Measurements from ENCODE around the gene STAT3. TPM values are rescaled to one million over a fixed set of nuclear protein-coding genes. Genes with fewer than 3 reads are reported as not detected.

The STAT3 gene
- total and polyA plus RNA-seq, 2 of the 13 experiments (the other 11 are each of a cell fraction or from before 2014, with no cell fraction given), result 61.8 to 62.4 TPM

GRCh38 chr17:42271006-42271778 lies 117.0 kb downstream of the STAT3 start:
- ATAC-seq (no peak), DNase-seq (ENCODE audit: low spot score) (no peak), FAIRE-seq (no peak)
- peaks cover 88% of the 10 kb centered on the region for H3K4me1 ChIP-seq (ENCODE audit: insufficient read depth, low read length)
- CTCF ChIA-PET (ENCODE audit: low intra/inter-chr PET ratio, low total read pairs), result no interaction called here
- no peaks in the 10 kb centered on the region; a peak in 1 of 5 replicates for H3K27me3 ChIP-seq (ENCODE audit: control insufficient read depth in 1 of 2, insufficient read depth in 2 of 2, low read length in 2 of 2)
- no TSS peak for BruUV-seq (replicated peaks)
- H3K36me3 ChIP-seq (replicated peaks in 1 of 2; ENCODE audit: control insufficient read depth in 1 of 2, insufficient read depth in 2 of 2, low read length in 2 of 2), result no peaks in the 10 kb centered on the region
- WGBS (ENCODE audit: low lambda C conversion rate), result 97% methylated on average over 3 of the region's 3 CpGs
- in situ Hi-C loops (cut with HindIII; ENCODE audit: extremely low pct_ligation_motif_present, low pct_unique_long_range_greater_than_20kb) (no loop called here), intact Hi-C loops (cut with micrococcal nuclease; ENCODE audit: unreplicated experiment) (no loop called here)
- no peak overlapping the region for H3K9ac ChIP-seq (ENCODE audit: insufficient read depth, low read depth, low read length)
- no peak overlapping the region for H3K27ac ChIP-seq (ENCODE audit: extremely low read length, insufficient read depth, low read length)
- no peak overlapping the region for H3K4me3 ChIP-seq (replicated peaks in 1 of 3; ENCODE audit: insufficient read depth in 1 of 3, low read depth in 2 of 3, low read length in 3 of 3)
- H3K9me3 ChIP-seq (ENCODE audit: low read length), result no peaks in the 10 kb centered on the region
- peaks cover 82% of the 10 kb centered on the region for H3K79me2 ChIP-seq (ENCODE audit: insufficient read depth, low read length)
- no peak overlapping the region for H3K4me2 ChIP-seq (ENCODE audit: low read depth, low read length)
- H2AFZ ChIP-seq (ENCODE audit: low read length), result no peak overlapping the region
- POLR2A ChIA-PET, result no interaction called here
- H4K20me1 ChIP-seq (ENCODE audit: insufficient read depth, low read length), result no peaks in the 10 kb centered on the region; the same call in 1 of the 2 replicates
- TF ChIP-seq ESRRA (CRISPR knock-in tag; IDR thresholded peaks at IDR 0.05; ENCODE audit: low read depth) (no peak), SUZ12 (IDR thresholded peaks at IDR 0.05; ENCODE audit: low read depth, low read length) (no peak), SALL2 (CRISPR knock-in tag; IDR thresholded peaks at IDR 0.05) (no peak), HNF4A (CRISPR knock-in tag; IDR thresholded peaks at IDR 0.05) (no peak), HMGA1 (CRISPR knock-in tag; conservative IDR thresholded peaks at IDR 0.05) (no peak), ZSCAN9 (CRISPR knock-in tag; IDR thresholded peaks at IDR 0.05; ENCODE audit: borderline replicate concordance) (no peak), POLR2AphosphoS5 (IDR thresholded peaks at IDR 0.05; ENCODE audit: low read depth, low read length) (no peak), HNRNPH1 (optimal IDR thresholded peaks at IDR 0.05; ENCODE audit: low read depth, low read length) (no peak), MAF1 (CRISPR knock-in tag; IDR thresholded peaks at IDR 0.05; ENCODE audit: borderline replicate concordance) (no peak), ZNF451 (CRISPR knock-in tag; IDR thresholded peaks at IDR 0.05) (no peak), ZBTB14 (CRISPR knock-in tag; IDR thresholded peaks at IDR 0.05) (no peak), SMAD9 (CRISPR knock-in tag; IDR thresholded peaks at IDR 0.05) (no peak), TRIM22 (IDR thresholded peaks at IDR 0.05) (no peak), ZNF670 (CRISPR knock-in tag; IDR thresholded peaks at IDR 0.05; ENCODE audit: borderline replicate concordance) (no peak), ZNF589 (CRISPR knock-in tag; conservative IDR thresholded peaks at IDR 0.05) (no peak)
- TF ChIP-seq, protein P1, sequence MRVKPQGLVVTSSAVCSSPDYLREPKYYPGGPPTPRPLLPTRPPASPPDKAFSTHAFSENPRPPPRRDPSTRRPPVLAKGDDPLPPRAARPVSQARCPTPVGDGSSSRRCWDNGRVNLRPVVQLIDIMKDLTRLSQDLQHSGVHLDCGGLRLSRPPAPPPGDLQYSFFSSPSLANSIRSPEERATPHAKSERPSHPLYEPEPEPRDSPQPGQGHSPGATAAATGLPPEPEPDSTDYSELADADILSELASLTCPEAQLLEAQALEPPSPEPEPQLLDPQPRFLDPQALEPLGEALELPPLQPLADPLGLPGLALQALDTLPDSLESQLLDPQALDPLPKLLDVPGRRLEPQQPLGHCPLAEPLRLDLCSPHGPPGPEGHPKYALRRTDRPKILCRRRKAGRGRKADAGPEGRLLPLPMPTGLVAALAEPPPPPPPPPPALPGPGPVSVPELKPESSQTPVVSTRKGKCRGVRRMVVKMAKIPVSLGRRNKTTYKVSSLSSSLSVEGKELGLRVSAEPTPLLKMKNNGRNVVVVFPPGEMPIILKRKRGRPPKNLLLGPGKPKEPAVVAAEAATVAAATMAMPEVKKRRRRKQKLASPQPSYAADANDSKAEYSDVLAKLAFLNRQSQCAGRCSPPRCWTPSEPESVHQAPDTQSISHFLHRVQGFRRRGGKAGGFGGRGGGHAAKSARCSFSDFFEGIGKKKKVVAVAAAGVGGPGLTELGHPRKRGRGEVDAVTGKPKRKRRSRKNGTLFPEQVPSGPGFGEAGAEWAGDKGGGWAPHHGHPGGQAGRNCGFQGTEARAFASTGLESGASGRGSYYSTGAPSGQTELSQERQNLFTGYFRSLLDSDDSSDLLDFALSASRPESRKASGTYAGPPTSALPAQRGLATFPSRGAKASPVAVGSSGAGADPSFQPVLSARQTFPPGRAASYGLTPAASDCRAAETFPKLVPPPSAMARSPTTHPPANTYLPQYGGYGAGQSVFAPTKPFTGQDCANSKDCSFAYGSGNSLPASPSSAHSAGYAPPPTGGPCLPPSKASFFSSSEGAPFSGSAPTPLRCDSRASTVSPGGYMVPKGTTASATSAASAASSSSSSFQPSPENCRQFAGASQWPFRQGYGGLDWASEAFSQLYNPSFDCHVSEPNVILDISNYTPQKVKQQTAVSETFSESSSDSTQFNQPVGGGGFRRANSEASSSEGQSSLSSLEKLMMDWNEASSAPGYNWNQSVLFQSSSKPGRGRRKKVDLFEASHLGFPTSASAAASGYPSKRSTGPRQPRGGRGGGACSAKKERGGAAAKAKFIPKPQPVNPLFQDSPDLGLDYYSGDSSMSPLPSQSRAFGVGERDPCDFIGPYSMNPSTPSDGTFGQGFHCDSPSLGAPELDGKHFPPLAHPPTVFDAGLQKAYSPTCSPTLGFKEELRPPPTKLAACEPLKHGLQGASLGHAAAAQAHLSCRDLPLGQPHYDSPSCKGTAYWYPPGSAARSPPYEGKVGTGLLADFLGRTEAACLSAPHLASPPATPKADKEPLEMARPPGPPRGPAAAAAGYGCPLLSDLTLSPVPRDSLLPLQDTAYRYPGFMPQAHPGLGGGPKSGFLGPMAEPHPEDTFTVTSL (CRISPR knock-in tag; IDR thresholded peaks at IDR 0.05; ENCODE audit: borderline replicate concordance), result no peak
